H1 (cell line): ENCODE results near the gene NR4A1. TPM values are rescaled to one million over a fixed set of nuclear protein-coding genes. Genes with fewer than 3 reads are reported as not detected.

Experiments used
- ATF2 ChIP-seq: IDR thresholded peaks from 2 replicates; pipeline ENCODE4 v1.6.1; 2012; ENCODE audit warnings: low read length, inconsistent platforms
- BACH1 ChIP-seq: IDR thresholded peaks from 2 replicates; pipeline ENCODE4 v1.6.1; 2012; ENCODE audit warnings: low read length, improper control_type of control experiment
- BRCA1 ChIP-seq: IDR thresholded peaks from 2 replicates; pipeline ENCODE4 v1.6.1; 2012; ENCODE audit warnings: low read depth, low read length, improper control_type of control experiment
- CREB1 ChIP-seq: IDR thresholded peaks from 2 replicates; pipeline ENCODE4 v1.6.1; 2012; ENCODE audit warnings: inconsistent platforms
- CTCF ChIP-seq, 3 experiments: IDR thresholded peaks; 1 replicate in 2 of 3; 2 replicates in 1 of 3; pipeline versions ENCODE4 v1.5.1 to v1.6.1; 2011; ENCODE audit warnings: low read length in 3 of 3, mild to moderate bottlenecking in 3 of 3, inconsistent platforms in 2 of 3, low read depth in 1 of 3, moderate library complexity in 1 of 3; ENCODE audit not compliant: insufficient read depth in 1 of 3; ENCODE audit errors: control extremely low read depth in 1 of 3
- EGR1 ChIP-seq: IDR thresholded peaks from 2 replicates; pipeline ENCODE4 v1.6.1; 2011; ENCODE audit warnings: low read depth, low read length, borderline replicate concordance
- EP300 ChIP-seq, 2 experiments: IDR thresholded peaks; 1 replicate in 1 of 2; 2 replicates in 1 of 2; pipeline ENCODE4 v1.6.1; 2011 to 2012; ENCODE audit warnings: low read depth in 2 of 2, low read length in 2 of 2, mild to moderate bottlenecking in 2 of 2, borderline replicate concordance in 1 of 2, inconsistent platforms in 1 of 2, moderate library complexity in 1 of 2
- FOSL1 ChIP-seq: IDR thresholded peaks from 2 replicates; pipeline ENCODE4 v1.6.1; 2011; ENCODE audit warnings: mild to moderate bottlenecking, low read depth, low read length, moderate library complexity; ENCODE audit not compliant: insufficient read depth
- NRF1 ChIP-seq: IDR thresholded peaks from 2 replicates; pipeline ENCODE4 v1.6.1; 2011; ENCODE audit warnings: mild to moderate bottlenecking, low read depth, low read length, improper control_type of control experiment
- POU5F1 ChIP-seq: IDR thresholded peaks from 2 replicates; pipeline ENCODE4 v1.6.1; 2011; ENCODE audit warnings: low read depth, mild to moderate bottlenecking, low read length, moderate library complexity
- RBBP5 ChIP-seq: IDR thresholded peaks from 2 replicates; pipeline ENCODE4 v1.7.1; 2012; ENCODE audit warnings: low read depth, mild to moderate bottlenecking, inconsistent platforms, low read length, moderate library complexity, borderline replicate concordance
- RFX5 ChIP-seq: IDR thresholded peaks from 2 replicates; pipeline ENCODE4 v1.6.1; 2011; ENCODE audit warnings: low read depth, low read length, improper control_type of control experiment, borderline replicate concordance
- SIRT6 ChIP-seq: IDR thresholded peaks from one replicate; pipeline ENCODE4 v1.7.1; 2012; ENCODE audit warnings: low read length, inconsistent platforms
- SIX5 ChIP-seq: IDR thresholded peaks from 2 replicates; pipeline ENCODE4 v1.6.1; 2011; ENCODE audit warnings: mild to moderate bottlenecking, low read depth, low read length
- SP4 ChIP-seq: IDR thresholded peaks from 2 replicates; pipeline ENCODE4 v1.6.1; 2012; ENCODE audit warnings: low read length, inconsistent platforms
- SUZ12 ChIP-seq: fragments of 200-600 bp; sonication (generic); IDR thresholded peaks from 2 replicates; pipeline ENCODE4 v1.6.1; 2012; ENCODE audit warnings: mild to moderate bottlenecking, inconsistent platforms, low read length, moderate library complexity, mixed read lengths
- TBP ChIP-seq: IDR thresholded peaks from 2 replicates; pipeline ENCODE4 v1.6.1; 2011; ENCODE audit warnings: low read depth, low read length, improper control_type of control experiment
- TEAD4 ChIP-seq: IDR thresholded peaks from 2 replicates; pipeline ENCODE4 v1.6.1; 2012; ENCODE audit warnings: low read depth, low read length, inconsistent platforms, mixed read lengths
- USF2 ChIP-seq: IDR thresholded peaks from 2 replicates; pipeline ENCODE4 v1.6.1; 2011; ENCODE audit warnings: low read length, improper control_type of control experiment
- ZNF274 ChIP-seq: IDR thresholded peaks from 2 replicates; pipeline ENCODE4 v1.7.0; 2012; ENCODE audit warnings: low read length, borderline replicate concordance; ENCODE audit errors: extremely low read depth
- polyA plus RNA-seq, 7 experiments: library from polyadenylated mRNA; depleted of rRNA in 3 of 7; stranded (reverse) in 5 of 7; unstranded in 2 of 7; fragments of >200 nt in 5 of 7; fragments of 200-250 nt in 2 of 7; gene quantifications; 1 replicate in 5 of 7; 2 replicates in 1 of 7; 4 replicates in 1 of 7; pipeline versions ENCODE4 v1.2.1 to v1.2.3, GENCODE V29; 2011 to 2013; ENCODE audit warnings: missing spikeins in 2 of 7, mixed read lengths in 2 of 7
- total RNA-seq: library from RNA; stranded (reverse); fragmentation: NEBNext Ultra II Directional; extraction: Animal tissue kit (Norgen Biotek cat#: 25700); gene quantifications from 2 replicates; pipeline ENCODE4 v1.2.1, GENCODE V29; 2021

The NR4A1 gene
- total and polyA plus RNA-seq, 2 of the 8 experiments (the other 6 are each of a cell fraction or from before 2014, with no cell fraction given): 18.7 to 23.3 TPM

GRCh38 chr12:52020539-52021336 is 30.5 kb upstream of the NR4A1 start (continued):
- TF ChIP-seq USF2 (no peak), NRF1 (no peak), TBP (peak; percentile 42; the same call in 1 of the 2 replicates), BRCA1 (no peak), EP300 (IDR thresholded peaks at IDR 0.05; ENCODE audit: borderline replicate concordance in 1 of 2, low read depth in 2 of 2, low read length in 2 of 2) (no peak), ZNF274 (no peak), TEAD4 (no peak), FOSL1 (no peak), RBBP5 (no peak), ATF2 (no peak), SP4 (no peak), BACH1 (no peak), SUZ12 (no peak), SIX5 (no peak), CTCF (IDR thresholded peaks at IDR 0.05; ENCODE audit: control extremely low read depth in 1 of 3, insufficient read depth in 1 of 3, low read depth in 1 of 3, low read length in 3 of 3) (peak; percentile 90 to 93 (median 92)), EGR1 (no peak), SIRT6 (no peak), CREB1 (no peak), RFX5 (no peak), POU5F1 (no peak)
